GM18507 (cell line): ENCODE results near the gene USP34.
A peak's percentile ranks its signal among the peaks of the same experiment; 100 is the strongest.

ENCODE experiments used
- DNase-seq: peaks from one replicate; pipeline ENCODE4 v3.0.0; 2011; ENCODE audit warnings: low read depth; ENCODE audit not compliant: insufficient read length; ENCODE audit errors: extremely low spot score
- FAIRE-seq: peaks from 2 replicates; lab custom pipeline; 2011; peaks lifted over from hg19 to GRCh38; lab: Jason Lieb, UNC

Gene USP34

DNA sequence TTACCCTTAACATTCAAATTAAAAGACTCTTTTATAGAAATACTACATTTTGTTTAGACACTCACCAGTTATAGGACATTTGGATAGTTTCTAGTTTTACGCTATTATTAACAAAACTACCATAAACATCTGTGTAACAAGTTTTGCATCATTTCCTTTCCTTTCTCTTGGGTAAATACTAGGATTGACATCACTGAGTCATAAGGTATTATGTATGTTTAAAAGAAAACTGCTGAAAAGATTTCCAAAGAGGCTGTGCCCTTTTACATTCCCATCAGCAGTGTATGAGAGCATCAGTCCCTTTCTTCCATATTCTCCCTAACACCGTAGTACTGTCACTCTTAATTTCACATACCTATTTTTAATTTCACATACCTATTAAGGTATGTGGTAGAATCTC, 130.6 kb downstream of the USP34 start:
- FAIRE-seq (no peak), DNase-seq (no peak)

- DNase-seq (no peak), FAIRE-seq (no peak)
These were observed 132.4 kb downstream of the USP34 start for GRCh38 chr2:61338447-61338846.

GRCh38 chr2:61335187-61335586, 135.7 kb downstream of the USP34 start:
- FAIRE-seq: no peak
- DNase-seq: no peak

GRCh38 chr2:61334466-61334865, 136.4 kb downstream of the USP34 start:
- FAIRE-seq (no peak), DNase-seq (no peak)

- FAIRE-seq (peak; percentile 36), DNase-seq (no peak)
These were observed 142.1 kb downstream of the USP34 start for GRCh38 chr2:61328707-61329251.

- FAIRE-seq (no peak), DNase-seq (no peak)
These were observed 143.7 kb downstream of the USP34 start for GRCh38 chr2:61327173-61327572.

DNA sequence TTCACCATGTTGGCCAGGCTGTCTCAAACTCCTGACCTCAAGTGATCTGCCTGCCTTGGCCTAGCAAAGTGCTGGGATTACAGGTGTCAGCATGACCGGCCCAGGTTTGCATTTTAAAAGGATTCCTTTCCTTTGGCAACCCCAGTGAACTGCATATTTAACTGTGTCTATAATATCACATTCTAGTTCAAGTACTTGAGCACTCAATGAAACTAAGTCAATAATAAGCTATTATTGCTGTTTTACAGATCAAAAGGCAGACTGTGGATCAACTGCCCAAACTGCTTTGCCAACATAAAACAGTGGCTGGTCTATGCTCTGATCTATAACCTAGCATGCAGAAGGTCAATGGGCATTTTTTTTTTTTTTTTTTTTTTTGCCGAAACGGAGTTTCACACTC, 144.5 kb downstream of the USP34 start:
- FAIRE-seq (no peak), DNase-seq (no peak)

GRCh38 chr2:61320181-61320580, 150.7 kb downstream of the USP34 start:
- DNase-seq (no peak), FAIRE-seq (no peak)

GRCh38 chr2:61318553-61318952, 152.3 kb downstream of the USP34 start:
- FAIRE-seq (no peak), DNase-seq (no peak)

DNA sequence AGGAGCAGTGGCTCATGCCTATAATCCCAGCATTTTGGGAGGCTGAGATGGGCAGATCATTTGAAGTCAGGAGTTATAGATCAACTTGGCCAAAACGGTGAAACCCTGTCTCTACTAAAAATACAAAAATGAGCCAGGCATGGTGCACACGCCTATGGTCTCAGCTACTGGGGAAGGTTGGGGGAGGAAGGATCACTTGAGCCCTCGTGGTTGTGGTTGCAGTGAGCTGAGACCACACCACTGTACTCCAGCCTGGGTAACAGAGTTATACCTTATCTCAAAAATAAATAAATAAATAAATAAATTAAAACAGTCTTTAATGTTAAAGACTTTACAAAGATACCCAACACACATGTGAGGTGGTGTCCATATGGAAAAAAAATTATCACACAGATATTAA, 174.9 kb downstream of the USP34 start:
- DNase-seq (no peak), FAIRE-seq (no peak)

DNA sequence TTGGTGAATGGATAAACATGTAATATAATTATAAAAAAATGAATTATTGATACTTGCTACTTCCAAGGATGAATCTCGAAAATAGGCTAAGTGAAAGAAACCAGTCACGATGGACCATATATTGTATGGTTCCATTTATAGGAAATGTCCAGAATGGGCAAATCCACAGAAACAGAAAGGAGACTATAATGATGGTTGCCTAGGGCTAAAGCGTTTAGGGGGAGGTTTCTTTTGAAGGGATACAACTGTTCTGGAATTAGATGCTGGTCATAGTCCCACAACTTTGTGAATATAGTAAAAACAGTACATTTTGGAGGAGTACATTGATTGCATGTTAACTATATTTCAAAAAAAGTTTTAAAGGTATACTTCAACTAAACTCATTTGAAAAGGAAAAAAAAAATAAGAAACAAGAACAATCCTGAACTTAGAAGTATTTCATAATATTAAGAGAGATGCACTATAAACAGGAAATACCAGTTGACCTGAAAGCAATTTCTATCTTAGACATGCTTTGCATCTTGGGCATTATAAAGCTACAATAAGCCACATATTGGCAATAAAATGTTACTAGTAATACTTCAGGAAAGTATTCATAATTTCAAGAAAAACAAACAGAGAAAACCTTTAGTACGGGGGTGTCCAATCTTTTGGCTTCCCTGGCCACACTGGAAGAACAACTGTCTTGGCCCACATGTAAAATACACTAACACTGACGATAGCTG, 178.9 kb downstream of the USP34 start:
- DNase-seq (no peak), FAIRE-seq (no peak)

DNA sequence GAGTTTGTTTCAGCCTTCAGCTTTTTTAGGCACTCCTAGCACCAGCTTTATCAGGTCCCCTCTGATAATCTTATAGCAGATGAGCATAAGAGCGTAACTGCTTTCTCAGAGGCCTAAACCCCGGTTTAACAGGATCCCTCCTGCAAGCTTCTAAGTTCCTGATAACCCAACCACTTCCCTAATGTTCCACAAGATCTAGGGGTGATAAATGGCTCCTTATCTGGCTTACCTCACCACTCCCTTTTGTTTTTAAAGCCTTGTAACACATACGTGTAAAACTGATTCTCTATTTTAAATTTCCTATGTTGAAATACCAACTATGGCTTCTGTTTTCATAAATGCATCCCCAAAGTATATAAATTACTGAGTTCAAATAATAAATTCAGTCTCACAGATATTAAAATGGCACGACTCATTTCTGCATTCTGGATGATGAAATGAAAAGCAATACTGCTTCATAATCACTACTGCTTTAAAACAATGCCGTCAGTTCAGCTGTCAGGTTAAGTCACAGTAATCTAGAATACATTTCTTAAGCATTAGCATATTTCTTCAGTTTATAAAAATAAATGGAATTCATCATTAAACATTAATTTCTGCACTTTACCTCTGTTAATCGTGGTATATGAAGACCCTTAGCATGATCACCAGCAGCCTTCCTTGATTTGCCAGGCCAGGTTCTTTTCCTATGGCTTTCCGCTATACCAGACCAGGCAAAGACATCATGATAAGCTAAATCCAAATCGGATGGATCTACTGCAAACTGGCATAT, 182.6 kb downstream of the USP34 start:
- FAIRE-seq (no peak), DNase-seq (no peak)

- DNase-seq: no peak
- FAIRE-seq: no peak
These were observed 183.6 kb downstream of the USP34 start for GRCh38 chr2:61287254-61287653.

DNA sequence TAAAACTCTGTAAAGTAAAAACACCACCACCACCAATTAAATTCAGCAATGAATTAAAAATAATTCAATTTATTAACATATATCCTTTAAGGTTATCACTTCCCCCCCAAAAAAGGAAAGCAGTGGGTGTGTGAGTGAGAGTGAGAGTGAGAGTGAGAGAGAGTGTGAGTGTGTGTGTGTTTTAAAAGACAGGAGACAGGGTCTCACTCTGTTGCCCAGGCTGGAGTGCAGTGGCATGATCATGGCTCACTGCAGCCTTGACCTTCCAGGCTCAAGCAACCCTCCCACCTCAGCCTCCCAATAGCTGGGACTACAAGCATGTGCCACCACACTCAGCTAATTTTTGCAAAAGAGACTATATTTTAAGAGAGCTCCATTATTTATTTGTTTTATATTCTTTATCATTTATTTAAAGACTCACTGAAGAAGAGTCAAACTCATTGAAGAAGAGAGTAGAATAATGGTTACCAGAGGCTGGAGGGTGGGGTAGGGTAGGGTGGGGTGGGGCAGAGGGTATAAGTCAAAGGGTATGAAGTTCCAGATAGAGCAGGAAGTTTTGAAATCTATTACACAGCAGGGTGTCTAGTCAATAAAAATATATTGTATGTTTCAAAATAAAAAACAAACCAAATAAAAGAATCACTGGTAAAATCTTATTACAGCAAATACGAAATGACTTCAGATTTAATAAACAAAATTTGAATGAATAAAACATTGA, 187.3 kb downstream of the USP34 start:
- FAIRE-seq (no peak), DNase-seq (no peak)

- FAIRE-seq (no peak), DNase-seq (no peak)
These were observed 188.7 kb downstream of the USP34 start for GRCh38 chr2:61282104-61282590.

GRCh38 chr2:61281321-61281720, 189.6 kb downstream of the USP34 start:
- FAIRE-seq (no peak), DNase-seq (no peak)

GRCh38 chr2:61277756-61278155, 193.1 kb downstream of the USP34 start:
- no peak for DNase-seq
- FAIRE-seq: no peak

- FAIRE-seq: no peak
- no peak for DNase-seq
These were observed 195.2 kb downstream of the USP34 start for GRCh38 chr2:61275575-61276184.

GRCh38 chr2:61272421-61273070, 198.3 kb downstream of the USP34 start:
- FAIRE-seq (no peak), DNase-seq (no peak)
